Heart left ventricle (tissue), 13 donors: Measurements from ENCODE around the gene AMIGO2.

ENCODE experiments used
- CTCF ChIP-seq, 12 donors: fragments of 200-600 bp; sonication (generic) in 4 of 12; IDR thresholded peaks; one replicate each; pipeline versions ENCODE4 v1.5.0 to v1.8.0; 2018 to 2022; ENCODE audit warnings: antibody characterized with exemption in 12 of 12, mild to moderate bottlenecking in 5 of 12
- POLR2A ChIP-seq, 2 donors: fragments of 450-650 bp; IDR thresholded peaks; one replicate each; pipeline ENCODE4 v1.6.1; 2017; ENCODE audit warnings: antibody characterized with exemption in 2 of 2, mild to moderate bottlenecking in 2 of 2, moderate library complexity in 2 of 2
- donor health status: ischemic (EF 13 %, LVEDD 7.1; RV severe dilation, severe dysfunction).
- donor health status: DM: no; HTN: yes; CAD: no.
- donor health status: DM: no; HTN: no; CAD: no.
- donor health status: ischemic (EF 25% LVEDD 6.9; RV normal size, moderate dysfunction).
- donor health status: ischemic (EF 25% LVEDD 5.7; RV mildly dilated, moderate dysfunction).
- donor health status: ischemic (EF 35%, LVEDD 5.7; RV mildly dilated, moderate dysfunction).
- donor health status: nonischemic (EF 11% LVEDD 7.7; RV severe dilation, severe dysfunction).
- donor health status: DM: yes; HTN: yes; CAD: no.
- donor health status: PGD.
- donor health status: ischemic (EF 29% LVEDD 5.4; RV normal size, mild dysfunction).
- donor health status: nonischemic (EF 23%, LVEDD 6.1; RV moderate dilation, normal function).

- TF ChIP-seq CTCF (IDR thresholded peaks at IDR 0.05) (no peak), POLR2A (IDR thresholded peaks at IDR 0.05) (no peak)
These were observed 13.3 kb downstream of the AMIGO2 start for GRCh38 chr12:47066278-47067025.
